Measurements from ENCODE around the gene POLR3A.

DNA sequence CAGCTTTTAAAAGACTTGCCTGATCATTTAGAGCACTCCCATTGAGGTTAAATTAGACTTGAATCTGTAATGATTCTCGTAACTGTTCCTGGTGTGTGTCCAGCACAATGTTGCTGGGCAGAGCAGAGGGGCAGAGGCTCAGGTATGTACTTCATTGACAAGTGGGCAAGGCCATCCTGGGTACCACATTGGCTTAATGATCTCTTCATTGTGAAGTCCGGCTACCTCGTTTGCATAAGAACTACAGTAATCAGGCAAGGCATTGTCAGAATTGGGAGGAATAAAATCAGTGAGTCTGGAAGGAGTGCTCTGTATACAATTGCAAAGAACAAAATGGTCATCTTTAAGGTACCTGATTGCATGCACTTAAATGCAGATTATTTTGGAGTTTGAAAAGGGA is 10.4 kb upstream of the POLR3A start:
- TF ChIP-seq CTCF (conservative IDR thresholded peaks at IDR 0.05 in 1 of 2, IDR thresholded peaks at IDR 0.05 in 1 of 2; ENCODE audit: extremely low read depth in 1 of 2, insufficient read depth in 1 of 2, low read depth in 1 of 2, low read length in 2 of 2) (no peak), EZH2 (IDR thresholded peaks at IDR 0.05; ENCODE audit: borderline replicate concordance, low read length) (no peak)
